ENCODE measurements around the gene TRIM45. TPM values are rescaled to one million over a fixed set of nuclear protein-coding genes. Genes with fewer than 3 reads are reported as not detected.

TRIM45 gene
- total and polyA plus RNA-seq, 2 of the 13 experiments (the other 11 are each of a cell fraction or from before 2014, with no cell fraction given), result 1.9 to 2.3 TPM

- ChIA-PET POLR2A (no interaction called here), CTCF (ENCODE audit: low intra/inter-chr PET ratio, low total read pairs) (no interaction called here)
- intact Hi-C loops (cut with micrococcal nuclease; ENCODE audit: unreplicated experiment), result no loop called here
- ATAC-seq, result no peak
- H2AFZ ChIP-seq (ENCODE audit: low read length), result no peak overlapping the region
- no peak overlapping the region for H3K27ac ChIP-seq (ENCODE audit: extremely low read length, insufficient read depth, low read length)
- H3K4me2 ChIP-seq (ENCODE audit: low read depth, low read length), result no peak overlapping the region
- no peaks in the 10 kb centered on the region for H3K79me2 ChIP-seq (ENCODE audit: insufficient read depth, low read length)
- in situ Hi-C loops (cut with HindIII; ENCODE audit: extremely low pct_ligation_motif_present, low pct_unique_long_range_greater_than_20kb), result no loop called here
- peaks cover 0 to 1% of the 10 kb centered on the region in 2 experiments; a peak in 2 of 5 replicates for H3K36me3 ChIP-seq (replicated peaks in 1 of 2; ENCODE audit: control insufficient read depth in 1 of 2, insufficient read depth in 2 of 2, low read length in 2 of 2)
- FAIRE-seq, result no peak
- no TSS peak for BruUV-seq (replicated peaks)
- no peaks in the 10 kb centered on the region for H3K27me3 ChIP-seq (ENCODE audit: control insufficient read depth in 1 of 2, insufficient read depth in 2 of 2, low read length in 2 of 2)
- H3K4me1 ChIP-seq (ENCODE audit: insufficient read depth, low read length), result peaks cover under 1% of the 10 kb centered on the region; the same call in 1 of the 2 replicates
- 84% methylated on average over 2 of the region's 2 CpGs for WGBS (ENCODE audit: low lambda C conversion rate)
- no peak for DNase-seq (ENCODE audit: low spot score)
- TF ChIP-seq ZNF777 (CRISPR knock-in tag; IDR thresholded peaks at IDR 0.05), result no peak
- TF ChIP-seq GLMP (CRISPR knock-in tag; IDR thresholded peaks at IDR 0.05; ENCODE audit: borderline replicate concordance), result no peak
- no peak for TF ChIP-seq CREB1 (IDR thresholded peaks at IDR 0.05)
- TF ChIP-seq CREB1 (CRISPR knock-in tag; IDR thresholded peaks at IDR 0.05), result no peak
- no peak for TF ChIP-seq ZFP1 (CRISPR knock-in tag; IDR thresholded peaks at IDR 0.05)
- no peak for TF ChIP-seq ZNF333 (CRISPR knock-in tag; IDR thresholded peaks at IDR 0.05; ENCODE audit: borderline replicate concordance)
- H3K9me3 ChIP-seq (ENCODE audit: low read length), result no peaks in the 10 kb centered on the region
- H3K4me3 ChIP-seq (replicated peaks in 1 of 3; ENCODE audit: insufficient read depth in 1 of 3, low read depth in 2 of 3, low read length in 3 of 3), result no peak overlapping the region
- H4K20me1 ChIP-seq (ENCODE audit: insufficient read depth, low read length), result no peaks in the 10 kb centered on the region
- no peak overlapping the region for H3K9ac ChIP-seq (ENCODE audit: insufficient read depth, low read depth, low read length)
These were observed 6.7 kb downstream of the TRIM45 start for GRCh38 chr1:117114877-117115276.

DNA sequence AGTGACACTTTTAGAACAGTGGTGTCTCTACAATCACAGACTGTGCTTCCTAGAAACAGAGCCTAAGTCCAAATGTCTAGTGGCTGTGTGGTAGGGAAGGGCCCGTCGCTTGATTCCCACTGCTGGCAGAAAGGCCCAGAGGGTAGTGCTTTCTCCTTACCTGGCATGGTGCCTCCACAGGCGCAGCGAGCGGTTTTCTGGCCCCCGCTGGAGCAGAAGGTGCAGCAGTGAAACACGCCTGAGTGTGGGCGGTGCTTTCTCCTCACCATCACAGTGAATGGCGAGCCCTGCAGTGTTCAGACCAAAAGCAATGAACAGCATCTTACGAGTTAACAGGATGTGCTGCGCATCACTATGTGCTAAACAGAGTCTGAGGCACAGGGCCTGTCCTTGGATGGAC lies 8.3 kb downstream of the TRIM45 start:
- intact Hi-C loops (cut with micrococcal nuclease; ENCODE audit: unreplicated experiment), result no loop called here
- TF ChIP-seq POLR2AphosphoS2 (IDR thresholded peaks at IDR 0.05; ENCODE audit: low read depth, low read length) (no peak), HNRNPK (IDR thresholded peaks at IDR 0.05; ENCODE audit: low read depth, low read length, poor library complexity, severe bottlenecking) (no peak), HBP1 (CRISPR knock-in tag; IDR thresholded peaks at IDR 0.05; ENCODE audit: low read depth) (no peak), MXD4 (CRISPR knock-in tag; IDR thresholded peaks at IDR 0.05) (no peak)
- Histone ChIP-seq H3K9ac (ENCODE audit: insufficient read depth, low read depth, low read length) (no peak overlapping the region), H3K79me2 (ENCODE audit: insufficient read depth, low read length) (no peaks in the 10 kb centered on the region), H3K4me2 (ENCODE audit: low read depth, low read length) (no peak overlapping the region), H4K20me1 (ENCODE audit: insufficient read depth, low read length) (no peaks in the 10 kb centered on the region), H2AFZ (ENCODE audit: low read length) (no peak overlapping the region), H3K27me3 (ENCODE audit: control insufficient read depth in 1 of 2, insufficient read depth in 2 of 2, low read length in 2 of 2) (no peaks in the 10 kb centered on the region), H3K36me3 (replicated peaks in 1 of 2; ENCODE audit: control insufficient read depth in 1 of 2, insufficient read depth in 2 of 2, low read length in 2 of 2) (peaks cover 0 to 1% of the 10 kb centered on the region in 2 experiments; a peak in 2 of 5 replicates), H3K4me3 (replicated peaks in 1 of 3; ENCODE audit: insufficient read depth in 1 of 3, low read depth in 2 of 3, low read length in 3 of 3) (no peak overlapping the region), H3K27ac (ENCODE audit: extremely low read length, insufficient read depth, low read length) (no peak overlapping the region), H3K9me3 (ENCODE audit: low read length) (no peaks in the 10 kb centered on the region), H3K4me1 (ENCODE audit: insufficient read depth, low read length) (no peaks in the 10 kb centered on the region)
- ChIA-PET CTCF (ENCODE audit: low intra/inter-chr PET ratio, low total read pairs) (no interaction called here), POLR2A (no interaction called here)
- DNase-seq (ENCODE audit: low spot score), result no peak
- no TSS peak for BruUV-seq (replicated peaks)
- in situ Hi-C loops (cut with HindIII; ENCODE audit: extremely low pct_ligation_motif_present, low pct_unique_long_range_greater_than_20kb), result no loop called here
- no peak for FAIRE-seq
- 96% methylated on average over 10 of the region's 11 CpGs for WGBS (ENCODE audit: low lambda C conversion rate)
- no peak for ATAC-seq

All from HepG2 (cell line).